GM23338 (cell line): Measurements from ENCODE around the gene U2SURP. TPM values are rescaled to one million over a fixed set of nuclear protein-coding genes. Genes with fewer than 3 reads are reported as not detected.

ENCODE experiments used
- ATAC-seq: fragments of 200-7000 bp; cut with Tn5 transposase; 3 replicates; pipeline ENCODE4 v1.9.1; 2020
- DNase-seq: peaks from one replicate; pipeline ENCODE4 v3.0.0-alpha.2; 2015; ENCODE audit warnings: low spot score
- H2AFZ ChIP-seq: fragments of 200-600 bp; sonication (generic); 2 replicates; pipeline ENCODE4 v1.8.0; 2016; ENCODE audit warnings: antibody characterized with exemption, mild to moderate bottlenecking, moderate library complexity
- H3F3A ChIP-seq: fragments of 200-600 bp; sonication (generic); replicated peaks from 2 replicates; pipeline ENCODE4 v1.8.0; 2017; ENCODE audit warnings: antibody characterized with exemption, mixed run types, low read depth
- H3K27ac ChIP-seq: fragments of 200-600 bp; sonication (generic); 2 replicates; pipeline ENCODE4 v1.6.1; 2016; ENCODE audit warnings: low read depth
- H3K27me3 ChIP-seq: fragments of 200-600 bp; sonication (generic); 2 replicates; pipeline ENCODE4 v1.8.0; 2016; ENCODE audit warnings: mild to moderate bottlenecking, mixed run types, moderate library complexity; ENCODE audit not compliant: insufficient read depth
- H3K36me3 ChIP-seq: fragments of 200-600 bp; sonication (generic); 2 replicates; pipeline ENCODE4 v1.8.0; 2016; ENCODE audit warnings: mild to moderate bottlenecking; ENCODE audit not compliant: insufficient read depth
- H3K4me1 ChIP-seq: fragments of 200-600 bp; sonication (generic); 2 replicates; pipeline ENCODE4 v1.8.0; 2016; ENCODE audit warnings: mild to moderate bottlenecking, moderate library complexity; ENCODE audit not compliant: insufficient read depth
- H3K4me2 ChIP-seq: fragments of 200-600 bp; sonication (generic); 2 replicates; pipeline ENCODE4 v1.7.1; 2017; ENCODE audit warnings: mixed run types
- H3K4me3 ChIP-seq: fragments of 200-600 bp; sonication (generic); 2 replicates; pipeline ENCODE4 v1.6.1; 2016; ENCODE audit warnings: mixed run types
- H3K79me2 ChIP-seq: fragments of 200-600 bp; sonication (generic); replicated peaks from 2 replicates; pipeline ENCODE4 v1.8.0; 2017; ENCODE audit warnings: mild to moderate bottlenecking; ENCODE audit not compliant: insufficient read depth
- H3K9me2 ChIP-seq: fragments of 200-600 bp; sonication (generic); 2 replicates; pipeline ENCODE4 v1.8.0; 2017; ENCODE audit not compliant: insufficient read depth
- H4K20me1 ChIP-seq: fragments of 200-600 bp; sonication (generic); replicated peaks from 2 replicates; pipeline ENCODE4 v1.8.0; 2017; ENCODE audit warnings: mild to moderate bottlenecking; ENCODE audit not compliant: insufficient read depth
- H3K27ac Mint-ChIP-seq: 2 replicates; pipeline ENCODE4 v1.8.0; 2020; ENCODE audit warnings: inconsistent platforms, mild to moderate bottlenecking, moderate library complexity, mixed read lengths
- H3K27me3 Mint-ChIP-seq: 3 replicates; pipeline ENCODE4 v1.8.0; 2022; ENCODE audit warnings: low read depth, mild to moderate bottlenecking, moderate library complexity, mixed read lengths, inconsistent platforms; ENCODE audit not compliant: insufficient read depth, poor library complexity
- H3K36me3 Mint-ChIP-seq: 3 replicates; pipeline ENCODE4 v1.8.0; 2021; ENCODE audit warnings: low read depth, mild to moderate bottlenecking, inconsistent platforms, moderate library complexity, mixed read lengths
- H3K4me1 Mint-ChIP-seq: 3 replicates; pipeline ENCODE4 v1.8.0; 2020; ENCODE audit warnings: mild to moderate bottlenecking, inconsistent platforms, mixed read lengths
- H3K4me3 Mint-ChIP-seq: 3 replicates; pipeline ENCODE4 v1.8.0; 2021; ENCODE audit warnings: moderate library complexity, mild to moderate bottlenecking, inconsistent platforms, mixed read lengths
- H3K9me3 Mint-ChIP-seq: 3 replicates; pipeline ENCODE4 v1.8.0; 2020; ENCODE audit warnings: moderate library complexity, mild to moderate bottlenecking, inconsistent platforms, mixed read lengths
- CREB1 ChIP-seq: fragments of 250-450 bp; sonication (Bioruptor Pico); IDR thresholded peaks from 2 replicates; pipeline ENCODE4 v1.5.0; 2020; ENCODE audit warnings: low read depth, mild to moderate bottlenecking, moderate library complexity
- EZH2 ChIP-seq: fragments of 200-600 bp; sonication (generic); IDR thresholded peaks from one replicate; pipeline ENCODE4 v1.8.0; 2017; ENCODE audit warnings: antibody characterized with exemption, mild to moderate bottlenecking, low read depth; ENCODE audit not compliant: unreplicated experiment
- EZH2phosphoT487 ChIP-seq: fragments of 200-600 bp; sonication (generic); IDR thresholded peaks from one replicate; pipeline ENCODE4 v1.8.1; 2018; ENCODE audit warnings: antibody characterized with exemption; ENCODE audit not compliant: unreplicated experiment
- NANOG ChIP-seq: IDR thresholded peaks from 2 replicates; pipeline ENCODE4 v1.6.1; 2016; ENCODE audit warnings: antibody characterized with exemption, borderline replicate concordance
- ZNF331 ChIP-seq: fragments of 250-450 bp; sonication (Bioruptor Pico); IDR thresholded peaks from 2 replicates; pipeline ENCODE4 v1.5.0; 2020; ENCODE audit warnings: low read depth, mild to moderate bottlenecking, moderate library complexity
- polyA plus RNA-seq: library from polyadenylated mRNA; unstranded; fragments of >200 nt; fragmentation: Nextera tagmentation; extraction: Ambion mirVana; gene quantifications from 2 replicates; pipeline ENCODE4 v1.2.1, GENCODE V29; 2016
- total RNA-seq: library from RNA; depleted of rRNA; stranded (reverse); fragments of >200 nt; shearing (Covaris generic); gene quantifications from 2 replicates; pipeline ENCODE4 v1.2.3, GENCODE V29; 2014
- TF ChIP-seq, protein P1 (sequence below): IDR thresholded peaks from one replicate; pipeline ENCODE4 v1.6.1; 2018; ENCODE audit warnings: antibody characterized with exemption; ENCODE audit not compliant: unreplicated experiment
- TF ChIP-seq, protein P2 (sequence below): IDR thresholded peaks from 2 replicates; pipeline ENCODE4 v1.6.1; 2016; ENCODE audit warnings: antibody characterized with exemption
- TF ChIP-seq, protein P3 (sequence below), 2 experiments: fragments of 200-600 bp in 1 of 2; sonication (generic) in 1 of 2; conservative IDR thresholded peaks; 2 replicates each; pipeline versions ENCODE4 v1.5.1 to v1.6.1; 2016 to 2017; ENCODE audit warnings: antibody characterized with exemption in 2 of 2, low read depth in 2 of 2, mild to moderate bottlenecking in 2 of 2, moderate library complexity in 1 of 2

The U2SURP gene
- total and polyA plus RNA-seq, 2 experiments from 2014 or later = 116 to 372 TPM

DNA sequence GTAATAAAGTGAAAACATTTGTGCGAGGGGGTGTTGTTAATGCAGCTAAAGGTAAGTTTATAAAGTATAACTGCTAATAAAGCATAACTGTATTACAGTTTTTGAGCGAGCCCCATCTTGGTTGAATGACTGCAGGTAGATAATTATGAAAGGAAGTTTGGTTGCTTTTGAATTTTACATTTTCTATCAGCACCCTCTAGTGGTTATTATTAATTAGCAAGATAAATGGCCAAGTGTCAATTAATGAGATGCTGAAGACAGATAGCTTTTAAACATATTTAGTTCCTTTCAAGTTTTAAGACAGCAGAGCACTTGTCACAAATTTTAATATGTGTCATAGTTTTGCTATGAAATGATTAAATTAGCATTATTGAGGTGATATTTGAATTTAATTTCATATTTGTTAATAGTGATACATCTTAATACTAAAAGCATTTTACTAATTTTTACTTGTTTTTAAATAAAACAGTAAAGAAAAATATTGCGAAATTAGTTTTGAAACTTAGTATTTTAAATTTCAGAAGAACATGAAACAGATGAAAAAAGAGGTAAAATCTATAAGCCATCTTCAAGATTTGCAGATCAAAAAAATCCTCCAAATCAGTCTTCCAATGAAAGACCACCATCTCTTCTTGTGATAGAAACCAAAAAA lies 15.1 kb downstream of the U2SURP start:
- Mint-ChIP-seq H3K4me1 (no peaks in the 10 kb centered on the region), H3K36me3 (peaks cover 67% of the 10 kb centered on the region)

DNA sequence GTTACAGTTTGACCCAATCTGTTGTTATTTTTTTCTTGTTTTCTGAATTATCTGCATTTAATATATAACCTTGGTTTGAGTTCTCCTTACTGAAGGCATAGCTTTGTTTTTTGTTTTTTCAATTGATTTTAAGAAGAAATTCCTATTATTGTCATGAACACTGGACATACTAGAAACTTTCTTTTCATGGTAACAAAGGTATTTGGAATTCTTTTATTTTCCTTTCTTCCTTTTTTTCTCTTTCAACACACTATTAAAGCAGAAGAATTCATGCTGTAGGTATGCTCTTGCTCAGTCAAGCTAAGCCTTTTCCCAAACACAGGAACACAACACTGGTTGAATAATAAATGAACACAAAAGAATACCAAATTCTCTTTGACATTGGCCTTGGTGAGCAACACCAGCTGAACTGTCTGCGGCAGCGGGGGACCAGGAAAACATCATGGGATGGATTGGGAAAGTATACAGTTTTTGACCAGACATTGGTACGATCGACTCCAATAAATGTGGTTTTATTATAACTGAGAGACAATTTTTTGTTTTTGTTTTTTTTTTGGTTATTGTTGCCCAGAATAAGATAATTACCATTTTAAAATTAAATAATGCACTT lies 23.1 kb downstream of the U2SURP start:
- Histone ChIP-seq H3K27me3 (no peaks in the 10 kb centered on the region), H3K36me3 (peaks cover 63% of the 10 kb centered on the region; the same call in 1 of the 2 replicates), H3F3A (no peaks in the 10 kb centered on the region), H4K20me1 (0 out of 2 replicates have a peak, but pooled peaks cover 5% of the 10 kb centered on the region), H3K27ac (no peak overlapping the region), H3K9me2 (no peaks in the 10 kb centered on the region), H3K4me3 (no peak overlapping the region), H3K4me2 (no peak overlapping the region), H3K79me2 (peaks cover 14% of the 10 kb centered on the region; the same call in 1 of the 2 replicates), H2AFZ (no peak overlapping the region), H3K4me1 (peaks cover 14% of the 10 kb centered on the region; the same call in 1 of the 2 replicates)
- H3K27me3 Mint-ChIP-seq = peaks cover 2% of the 10 kb centered on the region
- H3K27ac Mint-ChIP-seq = peak overlapping the region; percentile 62; the same call in 1 of the 2 replicates
- peaks cover 9% of the 10 kb centered on the region; the same call in 2 of the 3 replicates for H3K4me1 Mint-ChIP-seq
- no peak overlapping the region for H3K4me3 Mint-ChIP-seq
- ATAC-seq (no peak), DNase-seq (no peak)
- H3K9me3 Mint-ChIP-seq = no peaks in the 10 kb centered on the region
- peaks cover 86% of the 10 kb centered on the region for H3K36me3 Mint-ChIP-seq
- TF ChIP-seq NANOG (no peak), EZH2phosphoT487 (no peak), EZH2 (no peak), CREB1 (CRISPR knock-in tag) (no peak), ZNF331 (CRISPR knock-in tag) (no peak)
- TF ChIP-seq, protein P1, sequence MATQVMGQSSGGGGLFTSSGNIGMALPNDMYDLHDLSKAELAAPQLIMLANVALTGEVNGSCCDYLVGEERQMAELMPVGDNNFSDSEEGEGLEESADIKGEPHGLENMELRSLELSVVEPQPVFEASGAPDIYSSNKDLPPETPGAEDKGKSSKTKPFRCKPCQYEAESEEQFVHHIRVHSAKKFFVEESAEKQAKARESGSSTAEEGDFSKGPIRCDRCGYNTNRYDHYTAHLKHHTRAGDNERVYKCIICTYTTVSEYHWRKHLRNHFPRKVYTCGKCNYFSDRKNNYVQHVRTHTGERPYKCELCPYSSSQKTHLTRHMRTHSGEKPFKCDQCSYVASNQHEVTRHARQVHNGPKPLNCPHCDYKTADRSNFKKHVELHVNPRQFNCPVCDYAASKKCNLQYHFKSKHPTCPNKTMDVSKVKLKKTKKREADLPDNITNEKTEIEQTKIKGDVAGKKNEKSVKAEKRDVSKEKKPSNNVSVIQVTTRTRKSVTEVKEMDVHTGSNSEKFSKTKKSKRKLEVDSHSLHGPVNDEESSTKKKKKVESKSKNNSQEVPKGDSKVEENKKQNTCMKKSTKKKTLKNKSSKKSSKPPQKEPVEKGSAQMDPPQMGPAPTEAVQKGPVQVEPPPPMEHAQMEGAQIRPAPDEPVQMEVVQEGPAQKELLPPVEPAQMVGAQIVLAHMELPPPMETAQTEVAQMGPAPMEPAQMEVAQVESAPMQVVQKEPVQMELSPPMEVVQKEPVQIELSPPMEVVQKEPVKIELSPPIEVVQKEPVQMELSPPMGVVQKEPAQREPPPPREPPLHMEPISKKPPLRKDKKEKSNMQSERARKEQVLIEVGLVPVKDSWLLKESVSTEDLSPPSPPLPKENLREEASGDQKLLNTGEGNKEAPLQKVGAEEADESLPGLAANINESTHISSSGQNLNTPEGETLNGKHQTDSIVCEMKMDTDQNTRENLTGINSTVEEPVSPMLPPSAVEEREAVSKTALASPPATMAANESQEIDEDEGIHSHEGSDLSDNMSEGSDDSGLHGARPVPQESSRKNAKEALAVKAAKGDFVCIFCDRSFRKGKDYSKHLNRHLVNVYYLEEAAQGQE = no peak
- TF ChIP-seq, protein P2, sequence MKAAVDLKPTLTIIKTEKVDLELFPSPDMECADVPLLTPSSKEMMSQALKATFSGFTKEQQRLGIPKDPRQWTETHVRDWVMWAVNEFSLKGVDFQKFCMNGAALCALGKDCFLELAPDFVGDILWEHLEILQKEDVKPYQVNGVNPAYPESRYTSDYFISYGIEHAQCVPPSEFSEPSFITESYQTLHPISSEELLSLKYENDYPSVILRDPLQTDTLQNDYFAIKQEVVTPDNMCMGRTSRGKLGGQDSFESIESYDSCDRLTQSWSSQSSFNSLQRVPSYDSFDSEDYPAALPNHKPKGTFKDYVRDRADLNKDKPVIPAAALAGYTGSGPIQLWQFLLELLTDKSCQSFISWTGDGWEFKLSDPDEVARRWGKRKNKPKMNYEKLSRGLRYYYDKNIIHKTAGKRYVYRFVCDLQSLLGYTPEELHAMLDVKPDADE = no peak

More for the DNA sequence above, 15.1 kb downstream of the U2SURP start:
- Histone ChIP-seq H3K4me1 (no peaks in the 10 kb centered on the region), H3K27ac (no peak overlapping the region), H2AFZ (no peak overlapping the region), H4K20me1 (peaks cover 16% of the 10 kb centered on the region; the same call in 1 of the 2 replicates), H3K4me3 (no peak overlapping the region), H3K36me3 (peaks cover 49% of the 10 kb centered on the region), H3K9me2 (no peaks in the 10 kb centered on the region), H3K79me2 (peaks cover 85% of the 10 kb centered on the region), H3K27me3 (no peaks in the 10 kb centered on the region), H3K4me2 (no peak overlapping the region), H3F3A (no peaks in the 10 kb centered on the region)
- ATAC-seq (no peak), DNase-seq (peak; percentile 47)
- no peaks in the 10 kb centered on the region for H3K27me3 Mint-ChIP-seq
- H3K9me3 Mint-ChIP-seq = peaks cover 3% of the 10 kb centered on the region; the same call in 1 of the 3 replicates
- no peak overlapping the region for H3K27ac Mint-ChIP-seq
- TF ChIP-seq, protein P3, sequence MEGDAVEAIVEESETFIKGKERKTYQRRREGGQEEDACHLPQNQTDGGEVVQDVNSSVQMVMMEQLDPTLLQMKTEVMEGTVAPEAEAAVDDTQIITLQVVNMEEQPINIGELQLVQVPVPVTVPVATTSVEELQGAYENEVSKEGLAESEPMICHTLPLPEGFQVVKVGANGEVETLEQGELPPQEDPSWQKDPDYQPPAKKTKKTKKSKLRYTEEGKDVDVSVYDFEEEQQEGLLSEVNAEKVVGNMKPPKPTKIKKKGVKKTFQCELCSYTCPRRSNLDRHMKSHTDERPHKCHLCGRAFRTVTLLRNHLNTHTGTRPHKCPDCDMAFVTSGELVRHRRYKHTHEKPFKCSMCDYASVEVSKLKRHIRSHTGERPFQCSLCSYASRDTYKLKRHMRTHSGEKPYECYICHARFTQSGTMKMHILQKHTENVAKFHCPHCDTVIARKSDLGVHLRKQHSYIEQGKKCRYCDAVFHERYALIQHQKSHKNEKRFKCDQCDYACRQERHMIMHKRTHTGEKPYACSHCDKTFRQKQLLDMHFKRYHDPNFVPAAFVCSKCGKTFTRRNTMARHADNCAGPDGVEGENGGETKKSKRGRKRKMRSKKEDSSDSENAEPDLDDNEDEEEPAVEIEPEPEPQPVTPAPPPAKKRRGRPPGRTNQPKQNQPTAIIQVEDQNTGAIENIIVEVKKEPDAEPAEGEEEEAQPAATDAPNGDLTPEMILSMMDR (conservative IDR thresholded peaks at IDR 0.05; ENCODE audit: low read depth in 2 of 2) = peak in 1 of 2 experiments; percentile 71; a peak in 3 of 4 replicates
- TF ChIP-seq, protein P1 = no peak
- no peak overlapping the region for H3K4me3 Mint-ChIP-seq
